ENCODE results near the gene MUC22.

MUC22 gene

GRCh38 chr6:31079656-31080261 is 69.5 kb downstream of the MUC22 start:
- peak; percentile 39 to 62 for DNase-seq (ENCODE audit: low read depth in 2 of 2)

- DNase-seq (ENCODE audit: low read depth in 2 of 2), result no peak
These were observed 71.6 kb downstream of the MUC22 start for GRCh38 chr6:31081872-31082271.

GRCh38 chr6:31083742-31084354 is 73.6 kb downstream of the MUC22 start:
- DNase-seq (ENCODE audit: low read depth in 2 of 2), result peak; percentile 14
